ENCODE data around the gene DAPK2.

GRCh38 chr15:63858448-63858847 lies 187.8 kb downstream of the DAPK2 start:
- no peak for TF ChIP-seq GATA2 (IDR thresholded peaks at IDR 0.05; ENCODE audit: low read depth, low read length)
- no peak for TF ChIP-seq GATA3 (IDR thresholded peaks at IDR 0.05; ENCODE audit: low read depth, low read length)

Data from SH-SY5Y (cell line).